ENCODE results near the gene ZNF132. TPM values are rescaled to one million over a fixed set of nuclear protein-coding genes. Genes with fewer than 3 reads are reported as not detected.

The ZNF132 gene
- total and polyA plus RNA-seq, 9 of the 15 experiments (the other 6 are each of a cell fraction or from before 2014, with no cell fraction given): 0.03 to 0.42 (median 0.10) TPM; not detected in 5

DNA sequence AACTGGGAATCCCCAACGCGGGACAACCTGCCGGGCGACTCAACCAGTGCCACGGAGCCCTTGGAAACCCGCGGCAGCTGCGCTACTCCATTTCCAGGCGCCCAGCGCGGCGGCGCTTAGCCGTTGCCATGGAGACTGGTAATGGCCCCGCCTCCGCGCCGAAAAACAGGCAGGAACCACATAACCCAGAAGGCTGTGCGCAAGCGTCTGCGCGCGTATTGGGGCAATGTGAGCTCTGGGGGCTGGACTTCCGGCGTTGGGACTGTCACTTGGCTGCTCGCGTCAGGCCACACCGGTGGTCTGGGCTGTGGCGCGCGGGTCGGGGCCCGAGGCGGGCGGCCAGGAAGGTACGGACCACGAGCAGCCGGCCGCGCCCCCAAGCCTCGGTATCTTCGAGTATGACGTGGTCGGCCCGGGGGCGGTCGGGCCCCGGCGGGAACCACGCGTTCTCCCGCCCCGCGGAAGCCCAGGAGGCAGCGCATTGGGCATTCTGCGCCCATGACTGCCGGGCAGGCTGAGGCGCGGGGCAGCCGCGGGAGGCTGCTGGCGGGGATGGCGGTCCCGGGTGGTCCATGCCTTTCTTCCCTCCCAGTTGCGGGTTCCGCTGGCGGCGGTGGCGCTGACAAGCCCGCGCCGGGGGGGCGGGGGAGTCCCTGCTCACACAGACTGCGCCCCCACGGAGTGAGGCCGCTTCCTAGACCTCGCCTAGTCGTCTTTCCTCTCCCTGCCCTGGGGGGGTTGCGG is 11.6 kb upstream of the ZNF132 start, which contains the start of gene ZNF324B (continued):
- TF ChIP-seq, protein P1, sequence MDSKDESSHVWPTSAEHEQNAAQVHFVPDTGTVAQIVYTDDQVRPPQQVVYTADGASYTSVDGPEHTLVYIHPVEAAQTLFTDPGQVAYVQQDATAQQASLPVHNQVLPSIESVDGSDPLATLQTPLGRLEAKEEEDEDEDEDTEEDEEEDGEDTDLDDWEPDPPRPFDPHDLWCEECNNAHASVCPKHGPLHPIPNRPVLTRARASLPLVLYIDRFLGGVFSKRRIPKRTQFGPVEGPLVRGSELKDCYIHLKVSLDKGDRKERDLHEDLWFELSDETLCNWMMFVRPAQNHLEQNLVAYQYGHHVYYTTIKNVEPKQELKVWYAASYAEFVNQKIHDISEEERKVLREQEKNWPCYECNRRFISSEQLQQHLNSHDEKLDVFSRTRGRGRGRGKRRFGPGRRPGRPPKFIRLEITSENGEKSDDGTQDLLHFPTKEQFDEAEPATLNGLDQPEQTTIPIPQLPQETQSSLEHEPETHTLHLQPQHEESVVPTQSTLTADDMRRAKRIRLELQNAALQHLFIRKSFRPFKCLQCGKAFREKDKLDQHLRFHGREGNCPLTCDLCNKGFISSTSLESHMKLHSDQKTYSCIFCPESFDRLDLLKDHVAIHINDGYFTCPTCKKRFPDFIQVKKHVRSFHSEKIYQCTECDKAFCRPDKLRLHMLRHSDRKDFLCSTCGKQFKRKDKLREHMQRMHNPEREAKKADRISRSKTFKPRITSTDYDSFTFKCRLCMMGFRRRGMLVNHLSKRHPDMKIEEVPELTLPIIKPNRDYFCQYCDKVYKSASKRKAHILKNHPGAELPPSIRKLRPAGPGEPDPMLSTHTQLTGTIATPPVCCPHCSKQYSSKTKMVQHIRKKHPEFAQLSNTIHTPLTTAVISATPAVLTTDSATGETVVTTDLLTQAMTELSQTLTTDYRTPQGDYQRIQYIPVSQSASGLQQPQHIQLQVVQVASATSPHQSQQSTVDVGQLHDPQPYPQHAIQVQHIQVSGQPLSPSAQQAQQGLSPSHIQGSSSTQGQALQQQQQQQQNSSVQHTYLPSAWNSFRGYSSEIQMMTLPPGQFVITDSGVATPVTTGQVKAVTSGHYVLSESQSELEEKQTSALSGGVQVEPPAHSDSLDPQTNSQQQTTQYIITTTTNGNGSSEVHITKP (IDR thresholded peaks at IDR 0.05; ENCODE audit: partially characterized antibody): peak; percentile 34
- TF ChIP-seq NEUROD1 (IDR thresholded peaks at IDR 0.05; ENCODE audit: borderline replicate concordance, low read depth, low read length, partially characterized antibody): peak; percentile 73
- TF ChIP-seq ZNF212 (CRISPR knock-in tag; IDR thresholded peaks at IDR 0.05): no peak
- TF ChIP-seq GTF2E2 (tag; IDR thresholded peaks at IDR 0.05): no peak
- TF ChIP-seq, protein P2, sequence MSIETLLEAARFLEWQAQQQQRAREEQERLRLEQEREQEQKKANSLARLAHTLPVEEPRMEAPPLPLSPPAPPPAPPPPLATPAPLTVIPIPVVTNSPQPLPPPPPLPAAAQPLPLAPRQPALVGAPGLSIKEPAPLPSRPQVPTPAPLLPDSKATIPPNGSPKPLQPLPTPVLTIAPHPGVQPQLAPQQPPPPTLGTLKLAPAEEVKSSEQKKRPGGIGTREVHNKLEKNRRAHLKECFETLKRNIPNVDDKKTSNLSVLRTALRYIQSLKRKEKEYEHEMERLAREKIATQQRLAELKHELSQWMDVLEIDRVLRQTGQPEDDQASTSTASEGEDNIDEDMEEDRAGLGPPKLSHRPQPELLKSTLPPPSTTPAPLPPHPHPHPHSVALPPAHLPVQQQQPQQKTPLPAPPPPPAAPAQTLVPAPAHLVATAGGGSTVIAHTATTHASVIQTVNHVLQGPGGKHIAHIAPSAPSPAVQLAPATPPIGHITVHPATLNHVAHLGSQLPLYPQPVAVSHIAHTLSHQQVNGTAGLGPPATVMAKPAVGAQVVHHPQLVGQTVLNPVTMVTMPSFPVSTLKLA (conservative IDR thresholded peaks at IDR 0.05): peak; percentile 87 to 93
- no peak for TF ChIP-seq IFI16 (CRISPR knock-in tag; IDR thresholded peaks at IDR 0.05)
- TF ChIP-seq EP400 (IDR thresholded peaks at IDR 0.05): peak; percentile 70; the same call in 1 of the 2 replicates
- TF ChIP-seq CBX3 (IDR thresholded peaks at IDR 0.05; ENCODE audit: borderline replicate concordance in 1 of 2, low read length in 2 of 2): no peak
- no peak for TF ChIP-seq DDX20 (tag; IDR thresholded peaks at IDR 0.05; ENCODE audit: low read depth)
- TF ChIP-seq ZNF316 (IDR thresholded peaks at IDR 0.05): no peak
- TF ChIP-seq, protein P3, sequence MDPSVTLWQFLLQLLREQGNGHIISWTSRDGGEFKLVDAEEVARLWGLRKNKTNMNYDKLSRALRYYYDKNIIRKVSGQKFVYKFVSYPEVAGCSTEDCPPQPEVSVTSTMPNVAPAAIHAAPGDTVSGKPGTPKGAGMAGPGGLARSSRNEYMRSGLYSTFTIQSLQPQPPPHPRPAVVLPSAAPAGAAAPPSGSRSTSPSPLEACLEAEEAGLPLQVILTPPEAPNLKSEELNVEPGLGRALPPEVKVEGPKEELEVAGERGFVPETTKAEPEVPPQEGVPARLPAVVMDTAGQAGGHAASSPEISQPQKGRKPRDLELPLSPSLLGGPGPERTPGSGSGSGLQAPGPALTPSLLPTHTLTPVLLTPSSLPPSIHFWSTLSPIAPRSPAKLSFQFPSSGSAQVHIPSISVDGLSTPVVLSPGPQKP (CRISPR knock-in tag; IDR thresholded peaks at IDR 0.05): 0 out of 2 replicates have a peak, but pooled peaks have one; percentile 44
- TF ChIP-seq MBD2 (IDR thresholded peaks at IDR 0.05; ENCODE audit: borderline replicate concordance, low read depth): peak; percentile 93
- TF ChIP-seq ZNF134 (CRISPR knock-in tag; conservative IDR thresholded peaks at IDR 0.05): no peak
- no peak for TF ChIP-seq POLR2AphosphoS5 (IDR thresholded peaks at IDR 0.05; ENCODE audit: control insufficient read depth, insufficient read depth, low read depth, low read length)
- TF ChIP-seq ZNF239 (CRISPR knock-in tag; IDR thresholded peaks at IDR 0.05): no peak
- TF ChIP-seq KLF10 (CRISPR knock-in tag; IDR thresholded peaks at IDR 0.05): no peak
- peak; percentile 74 for TF ChIP-seq PHF20 (IDR thresholded peaks at IDR 0.05; ENCODE audit: partially characterized antibody)
- TF ChIP-seq, protein P4, sequence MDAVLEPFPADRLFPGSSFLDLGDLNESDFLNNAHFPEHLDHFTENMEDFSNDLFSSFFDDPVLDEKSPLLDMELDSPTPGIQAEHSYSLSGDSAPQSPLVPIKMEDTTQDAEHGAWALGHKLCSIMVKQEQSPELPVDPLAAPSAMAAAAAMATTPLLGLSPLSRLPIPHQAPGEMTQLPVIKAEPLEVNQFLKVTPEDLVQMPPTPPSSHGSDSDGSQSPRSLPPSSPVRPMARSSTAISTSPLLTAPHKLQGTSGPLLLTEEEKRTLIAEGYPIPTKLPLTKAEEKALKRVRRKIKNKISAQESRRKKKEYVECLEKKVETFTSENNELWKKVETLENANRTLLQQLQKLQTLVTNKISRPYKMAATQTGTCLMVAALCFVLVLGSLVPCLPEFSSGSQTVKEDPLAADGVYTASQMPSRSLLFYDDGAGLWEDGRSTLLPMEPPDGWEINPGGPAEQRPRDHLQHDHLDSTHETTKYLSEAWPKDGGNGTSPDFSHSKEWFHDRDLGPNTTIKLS (IDR thresholded peaks at IDR 0.05; ENCODE audit: borderline replicate concordance, low read depth): peak; percentile 84
- TF ChIP-seq HCFC1 (IDR thresholded peaks at IDR 0.05; ENCODE audit: low read depth, low read length): peak; percentile 97
- TF ChIP-seq ZNF146 (CRISPR knock-in tag; IDR thresholded peaks at IDR 0.05; ENCODE audit: unreplicated experiment): no peak

All from K562 (cell line).